ENCODE data around the gene SLC6A18. TPM values are rescaled to one million over a fixed set of nuclear protein-coding genes. Genes with fewer than 3 reads are reported as not detected.

SLC6A18 gene
- total RNA-seq, 1 donor from 2014 or later = not detected

DNA sequence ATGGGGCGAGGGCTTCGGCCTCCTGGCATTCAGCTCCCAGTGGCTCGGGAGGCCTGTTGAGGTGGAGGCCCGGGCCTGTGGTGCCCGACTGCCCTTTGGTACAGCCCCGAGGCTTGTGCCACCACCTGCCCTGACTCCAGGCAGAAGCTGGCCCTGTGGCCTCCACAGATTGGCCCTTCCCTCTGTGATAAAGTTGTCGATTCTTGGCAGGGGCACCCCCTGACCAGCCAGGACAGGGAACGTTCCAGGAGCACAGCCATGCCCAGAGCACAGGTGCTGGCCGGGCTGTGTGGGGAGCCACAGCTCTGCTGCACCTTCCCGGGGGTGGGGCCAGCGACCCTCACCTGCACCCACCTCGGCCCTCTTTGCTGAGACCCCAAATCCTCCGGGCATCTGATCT is 32.7 kb downstream of the SLC6A18 start:
- Histone ChIP-seq H3K4me1 (no peaks in the 10 kb centered on the region), H3K36me3 (no peaks in the 10 kb centered on the region), H3K4me3 (no peak overlapping the region), H3K27ac (no peak overlapping the region), H3K27me3 (no peaks in the 10 kb centered on the region), H3K9me3 (no peaks in the 10 kb centered on the region)
- intact Hi-C loops (cut with DNase I) = no loop called here
- TF ChIP-seq, protein P1, sequence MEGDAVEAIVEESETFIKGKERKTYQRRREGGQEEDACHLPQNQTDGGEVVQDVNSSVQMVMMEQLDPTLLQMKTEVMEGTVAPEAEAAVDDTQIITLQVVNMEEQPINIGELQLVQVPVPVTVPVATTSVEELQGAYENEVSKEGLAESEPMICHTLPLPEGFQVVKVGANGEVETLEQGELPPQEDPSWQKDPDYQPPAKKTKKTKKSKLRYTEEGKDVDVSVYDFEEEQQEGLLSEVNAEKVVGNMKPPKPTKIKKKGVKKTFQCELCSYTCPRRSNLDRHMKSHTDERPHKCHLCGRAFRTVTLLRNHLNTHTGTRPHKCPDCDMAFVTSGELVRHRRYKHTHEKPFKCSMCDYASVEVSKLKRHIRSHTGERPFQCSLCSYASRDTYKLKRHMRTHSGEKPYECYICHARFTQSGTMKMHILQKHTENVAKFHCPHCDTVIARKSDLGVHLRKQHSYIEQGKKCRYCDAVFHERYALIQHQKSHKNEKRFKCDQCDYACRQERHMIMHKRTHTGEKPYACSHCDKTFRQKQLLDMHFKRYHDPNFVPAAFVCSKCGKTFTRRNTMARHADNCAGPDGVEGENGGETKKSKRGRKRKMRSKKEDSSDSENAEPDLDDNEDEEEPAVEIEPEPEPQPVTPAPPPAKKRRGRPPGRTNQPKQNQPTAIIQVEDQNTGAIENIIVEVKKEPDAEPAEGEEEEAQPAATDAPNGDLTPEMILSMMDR (IDR thresholded peaks at IDR 0.05) = no peak
- no peak for TF ChIP-seq POLR2A (IDR thresholded peaks at IDR 0.05)
- TF ChIP-seq POLR2AphosphoS5 (IDR thresholded peaks at IDR 0.05; ENCODE audit: insufficient read depth in 1 of 2, low read depth in 1 of 2) = no peak
- no peak for DNase-seq (ENCODE audit: extremely low spot score in 2 of 2)

DNA sequence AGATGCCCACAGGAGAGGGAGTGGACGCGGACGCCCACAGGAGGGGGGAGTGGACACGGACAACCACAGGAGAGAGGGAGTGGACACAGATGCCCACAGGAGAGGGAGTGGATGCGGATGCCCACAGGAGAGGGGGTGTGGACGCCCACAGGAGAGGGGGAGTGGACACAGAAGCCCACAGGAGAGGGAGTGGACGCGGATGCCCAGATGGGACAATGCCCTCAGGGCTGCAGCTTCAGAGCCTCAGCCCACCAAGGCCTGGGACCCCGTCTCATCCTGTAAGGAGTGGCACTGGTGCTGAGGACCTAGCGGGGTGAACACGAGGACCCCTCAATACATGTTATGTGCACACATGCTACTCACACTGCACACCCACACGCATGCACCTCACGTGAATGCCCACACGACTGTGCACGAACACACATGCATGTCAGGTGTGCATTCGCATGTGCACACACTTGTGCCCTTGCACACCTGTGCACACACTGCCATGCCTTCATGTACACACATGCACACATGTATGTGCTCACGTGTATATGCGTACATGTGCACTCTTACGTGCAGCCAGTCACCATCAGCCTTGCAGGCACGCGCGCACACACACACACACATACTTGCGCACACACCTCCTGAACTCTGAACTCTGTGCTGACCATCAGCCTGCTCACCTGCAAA is 34.8 kb downstream of the SLC6A18 start:
- DNase-seq (ENCODE audit: extremely low spot score in 2 of 2) = no peak
- TF ChIP-seq POLR2AphosphoS5 (IDR thresholded peaks at IDR 0.05; ENCODE audit: insufficient read depth in 1 of 2, low read depth in 1 of 2) (no peak), POLR2A (IDR thresholded peaks at IDR 0.05) (no peak)
- TF ChIP-seq, protein P1 (IDR thresholded peaks at IDR 0.05) = no peak
- Histone ChIP-seq H3K4me3 (no peak overlapping the region), H3K36me3 (no peaks in the 10 kb centered on the region), H3K9me3 (no peaks in the 10 kb centered on the region), H3K4me1 (no peaks in the 10 kb centered on the region), H3K27me3 (no peaks in the 10 kb centered on the region), H3K27ac (no peak overlapping the region)
- intact Hi-C loops (cut with DNase I) = no loop called here

DNA sequence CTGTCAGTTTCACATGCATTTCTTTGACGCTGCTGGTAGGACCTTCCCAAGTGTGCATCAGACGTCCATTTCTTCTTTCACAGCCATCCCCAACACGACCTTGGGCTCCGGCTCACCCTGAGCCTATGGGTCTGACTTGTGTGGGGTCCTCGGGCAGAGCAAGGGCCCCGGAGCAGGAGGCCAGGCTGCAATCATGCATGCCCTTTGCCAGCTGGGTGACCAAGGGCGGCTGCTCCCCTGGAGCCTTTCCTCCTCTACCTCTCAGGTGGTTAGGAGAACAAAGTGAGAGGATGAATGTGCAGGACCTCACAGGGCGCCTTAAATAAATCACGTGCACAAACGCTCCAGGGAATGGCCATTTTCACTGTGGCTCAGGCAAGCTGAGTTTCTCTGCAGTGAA is 36.5 kb downstream of the SLC6A18 start:
- intact Hi-C loops (cut with DNase I) = no loop called here
- no peak for TF ChIP-seq POLR2A (IDR thresholded peaks at IDR 0.05)
- TF ChIP-seq, protein P1 (IDR thresholded peaks at IDR 0.05) = no peak
- no peak for TF ChIP-seq POLR2AphosphoS5 (IDR thresholded peaks at IDR 0.05; ENCODE audit: insufficient read depth in 1 of 2, low read depth in 1 of 2)
- no peaks in the 10 kb centered on the region for H3K4me1 ChIP-seq
- no peak for DNase-seq (ENCODE audit: extremely low spot score in 2 of 2)
- no peaks in the 10 kb centered on the region for H3K9me3 ChIP-seq
- H3K36me3 ChIP-seq = no peaks in the 10 kb centered on the region
- H3K4me3 ChIP-seq = no peak overlapping the region
- no peaks in the 10 kb centered on the region for H3K27me3 ChIP-seq
- H3K27ac ChIP-seq = no peak overlapping the region

GRCh38 chr5:1262381-1262780 is 37.2 kb downstream of the SLC6A18 start:
- Histone ChIP-seq H3K27me3 (no peaks in the 10 kb centered on the region), H3K4me3 (no peak overlapping the region), H3K36me3 (no peaks in the 10 kb centered on the region), H3K4me1 (no peaks in the 10 kb centered on the region), H3K9me3 (no peaks in the 10 kb centered on the region), H3K27ac (no peak overlapping the region)
- intact Hi-C loops (cut with DNase I) = no loop called here
- no peak for TF ChIP-seq POLR2A (IDR thresholded peaks at IDR 0.05)
- TF ChIP-seq, protein P1 (IDR thresholded peaks at IDR 0.05) = no peak
- TF ChIP-seq POLR2AphosphoS5 (IDR thresholded peaks at IDR 0.05; ENCODE audit: insufficient read depth in 1 of 2, low read depth in 1 of 2) = no peak
- no peak for DNase-seq (ENCODE audit: extremely low spot score in 2 of 2)

DNA sequence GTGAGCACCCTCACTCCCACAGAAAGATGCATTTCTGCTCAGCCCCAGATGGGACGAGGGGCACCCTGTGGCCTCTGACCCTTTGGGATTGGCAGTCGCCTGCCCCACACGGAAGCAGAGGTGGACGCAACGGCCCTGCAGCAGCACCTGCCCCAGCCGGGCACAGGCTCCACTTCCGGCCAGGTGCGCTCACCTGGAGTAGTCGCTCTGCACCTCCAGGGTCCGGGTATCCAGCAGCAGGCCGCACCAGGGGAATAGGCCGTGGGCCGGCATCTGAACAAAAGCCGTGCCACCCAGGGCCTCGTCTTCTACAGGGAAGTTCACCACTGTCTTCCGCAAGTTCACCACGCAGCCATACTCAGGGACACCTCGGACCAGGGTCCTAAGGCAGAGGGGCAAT is 39.0 kb downstream of the SLC6A18 start:
- Histone ChIP-seq H3K27ac (no peak overlapping the region), H3K27me3 (no peaks in the 10 kb centered on the region), H3K36me3 (no peaks in the 10 kb centered on the region), H3K4me1 (no peaks in the 10 kb centered on the region), H3K4me3 (no peak overlapping the region), H3K9me3 (no peaks in the 10 kb centered on the region)
- intact Hi-C loops (cut with DNase I) = no loop called here
- TF ChIP-seq POLR2A (IDR thresholded peaks at IDR 0.05) (no peak), POLR2AphosphoS5 (IDR thresholded peaks at IDR 0.05; ENCODE audit: insufficient read depth in 1 of 2, low read depth in 1 of 2) (no peak)
- TF ChIP-seq, protein P1 (IDR thresholded peaks at IDR 0.05) = no peak
- no peak for DNase-seq (ENCODE audit: extremely low spot score in 2 of 2)

Measured in vagina (tissue), 2 donors.